Right cardiac atrium (tissue), 5 donors: ENCODE measurements around the gene ARL17A. TPM values are rescaled to one million over a fixed set of nuclear protein-coding genes. Genes with fewer than 3 reads are reported as not detected.
"Not testable (repeated sequence)": the region's sequence is repeated elsewhere in the genome, so short reads cannot be mapped to it uniquely, and the experiment has no call there.

Source experiments
- ATAC-seq, 2 donors: fragments of 200-7000 bp; cut with Tn5 transposase; one replicate each; pipeline versions ENCODE4 v1.8.0 to v1.9.1; 2020; ENCODE audit warnings: moderate library complexity in 2 of 2, mild to moderate bottlenecking in 1 of 2
- DNase-seq, 3 donors: peaks; one replicate each; pipeline ENCODE4 v3.0.0-alpha.2; 2020
- H3K27ac ChIP-seq: one replicate; pipeline ENCODE4 v1.5.1; 2013; ENCODE audit warnings: mild to moderate bottlenecking, low read length, control low read depth, moderate library complexity
- H3K27me3 ChIP-seq: one replicate; pipeline ENCODE4 v1.6.1; 2013; ENCODE audit not compliant: control insufficient read depth, insufficient read depth
- H3K4me1 ChIP-seq: one replicate; pipeline ENCODE4 v1.6.1; 2013; ENCODE audit warnings: low read length; ENCODE audit not compliant: control insufficient read depth, insufficient read depth
- H3K4me3 ChIP-seq: one replicate; pipeline ENCODE4 v1.5.1; 2013; ENCODE audit warnings: low read length, control low read depth
- H3K9me3 ChIP-seq: one replicate; pipeline ENCODE4 v1.6.1; 2013; ENCODE audit warnings: low read length; ENCODE audit not compliant: control insufficient read depth
- WGBS: extraction: QIAGEN DNeasy Blood & Tissue Kit; methylation state at CpG from one replicate; pipeline ENCODE4 v1.1.7; 2013; 5-methylcytosine and 5-hydroxymethylcytosine counted together
- intact Hi-C, 4 donors: fragments of 100-400 bp; cut with DNase I; formaldehyde crosslinking; loops; one replicate each; pipeline versions ENCODE4 v1.11.0 to v1.14.0; 2022 to 2023
- polyA plus RNA-seq: library from polyadenylated mRNA; stranded (reverse); fragments of 200-250 nt; gene quantifications from one replicate; pipeline ENCODE4 v1.2.3, GENCODE V29; 2013
- total RNA-seq, 4 donors: library from RNA; stranded (reverse); fragmentation: NEBNext Ultra II Directional; extraction: Animal tissue kit (Norgen Biotek cat#: 25700); gene quantifications; one replicate each; pipeline ENCODE4 v1.2.1, GENCODE V29; 2021
- donor health status: healthy with polysubstance abuse.
- donor health status: DM: no; HTN: yes; CAD: no.
- donor health status: DM: no; HTN: no; CAD: no.
- donor health status: DM: no; HTN: yes; CAD: no; lungs with severe emphysema.
- donor health status: DM: yes; HTN: yes; CAD: no.

ARL17A gene
- total and polyA plus RNA-seq, 5 donors = 6.3 to 16.9 (median 9.0) TPM

DNA sequence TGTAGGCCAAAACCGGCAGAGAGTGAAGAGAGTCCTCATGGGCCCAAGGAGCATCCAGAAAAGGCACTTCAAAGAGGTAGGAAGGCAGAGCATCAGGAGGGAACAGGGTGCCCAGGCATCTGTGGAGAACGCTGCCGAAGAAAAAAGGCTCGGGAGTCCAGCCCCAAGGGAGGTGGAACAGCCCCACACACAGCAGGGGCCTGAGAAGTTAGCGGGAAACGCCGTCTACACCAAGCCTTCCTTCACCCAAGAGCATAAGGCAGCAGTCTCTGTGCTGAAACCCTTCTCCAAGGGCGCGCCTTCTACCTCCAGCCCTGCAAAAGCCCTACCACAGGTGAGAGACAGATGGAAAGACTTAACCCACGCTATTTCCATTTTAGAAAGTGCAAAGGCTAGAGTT lies 30.9 kb downstream of the ARL17A start:
- ATAC-seq, H3K27ac ChIP-seq, H3K4me1 ChIP-seq, H3K4me3 ChIP-seq, H3K9me3 ChIP-seq, H3K27me3 ChIP-seq, intact Hi-C loops: not testable (repeated sequence)
- 94% methylated on average over 9 of the region's 10 CpGs for WGBS
- peak in 1 of 3 donors; percentile 19 for DNase-seq

DNA sequence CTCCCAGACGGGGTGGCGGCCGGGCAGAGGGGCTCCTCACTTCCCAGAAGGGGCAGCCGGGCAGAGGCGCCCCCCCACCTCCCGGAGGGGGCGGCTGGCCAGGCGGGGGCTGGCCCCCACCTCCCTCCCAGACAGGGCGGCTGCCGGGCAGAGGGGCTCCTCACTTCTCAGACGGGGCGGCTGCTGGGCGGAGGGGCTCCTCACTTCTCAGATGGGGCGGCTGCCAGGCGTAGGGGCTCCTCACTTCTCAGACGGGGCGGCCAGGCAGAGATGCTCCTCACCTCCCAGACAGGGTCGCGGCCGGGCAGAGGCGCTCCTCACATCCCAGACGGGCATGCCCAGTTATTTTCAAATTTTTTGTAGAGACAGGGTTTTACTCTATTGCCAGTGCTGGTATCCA lies 44.8 kb downstream of the ARL17A start:
- H3K4me1 ChIP-seq, ATAC-seq, H3K27ac ChIP-seq, intact Hi-C loops, H3K9me3 ChIP-seq, H3K27me3 ChIP-seq, H3K4me3 ChIP-seq: not testable (repeated sequence)
- peak in 2 of 3 donors; percentile 43 to 68 for DNase-seq
- WGBS = 97% methylated on average over 22 of the region's 22 CpGs

DNA sequence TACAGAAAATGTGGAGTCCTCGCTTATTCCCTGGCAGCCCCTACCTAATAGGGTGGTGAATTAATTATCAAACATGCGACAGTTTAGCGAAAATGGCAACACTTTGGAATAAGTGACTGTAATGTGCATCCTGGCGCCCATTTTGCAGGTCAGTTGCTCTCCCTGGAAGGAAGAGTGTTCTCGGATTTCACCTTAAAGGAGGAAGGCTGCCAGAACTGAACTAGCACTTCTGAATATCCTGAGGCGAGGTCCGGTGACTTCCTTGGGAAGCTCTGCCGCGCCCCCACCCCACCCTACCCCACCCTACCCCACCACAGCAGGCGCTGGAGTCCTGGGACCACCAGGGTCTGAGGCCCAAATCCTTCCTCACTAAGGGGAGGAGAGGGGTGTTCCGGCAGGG lies 67.3 kb downstream of the ARL17A start, which contains the start of gene LRRC37A2:
Gene LRRC37A2 (plus strand): TSS at position 301 of the 400 bp plus-strand sequence. CDS start 245 bp downstream, outside the sequence.
- H3K9me3 ChIP-seq, ATAC-seq, DNase-seq, H3K4me3 ChIP-seq, intact Hi-C loops, H3K27ac ChIP-seq, H3K27me3 ChIP-seq, H3K4me1 ChIP-seq: not testable (repeated sequence)
- WGBS = 95% methylated on average over 3 of the region's 11 CpGs

DNA sequence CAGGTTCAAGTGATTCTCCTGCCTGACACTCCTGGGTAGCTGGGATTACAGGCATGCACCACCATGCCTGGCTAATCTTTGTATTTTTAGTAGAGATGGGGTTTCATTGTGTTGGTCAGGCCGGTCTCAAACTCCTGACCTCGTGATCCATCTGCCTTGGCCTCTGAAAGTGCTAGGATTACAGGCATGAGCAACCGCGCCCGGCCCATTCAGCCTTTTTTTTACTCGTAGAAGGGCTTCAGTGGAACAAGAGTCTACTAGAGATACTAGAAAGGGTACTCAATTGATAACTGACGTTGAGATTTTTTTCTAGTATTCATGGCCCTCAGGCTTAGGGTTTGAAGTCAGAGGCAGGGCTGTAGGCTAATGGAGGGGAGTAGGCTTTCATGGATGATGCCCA lies 73.6 kb downstream of the ARL17A start:
- H3K9me3 ChIP-seq, H3K4me3 ChIP-seq, H3K27ac ChIP-seq, H3K4me1 ChIP-seq, H3K27me3 ChIP-seq, ATAC-seq, intact Hi-C loops: not testable (repeated sequence)
- DNase-seq = peak in 2 of 3 donors; percentile 4 to 9
- 96% methylated on average over 6 of the region's 7 CpGs for WGBS

DNA sequence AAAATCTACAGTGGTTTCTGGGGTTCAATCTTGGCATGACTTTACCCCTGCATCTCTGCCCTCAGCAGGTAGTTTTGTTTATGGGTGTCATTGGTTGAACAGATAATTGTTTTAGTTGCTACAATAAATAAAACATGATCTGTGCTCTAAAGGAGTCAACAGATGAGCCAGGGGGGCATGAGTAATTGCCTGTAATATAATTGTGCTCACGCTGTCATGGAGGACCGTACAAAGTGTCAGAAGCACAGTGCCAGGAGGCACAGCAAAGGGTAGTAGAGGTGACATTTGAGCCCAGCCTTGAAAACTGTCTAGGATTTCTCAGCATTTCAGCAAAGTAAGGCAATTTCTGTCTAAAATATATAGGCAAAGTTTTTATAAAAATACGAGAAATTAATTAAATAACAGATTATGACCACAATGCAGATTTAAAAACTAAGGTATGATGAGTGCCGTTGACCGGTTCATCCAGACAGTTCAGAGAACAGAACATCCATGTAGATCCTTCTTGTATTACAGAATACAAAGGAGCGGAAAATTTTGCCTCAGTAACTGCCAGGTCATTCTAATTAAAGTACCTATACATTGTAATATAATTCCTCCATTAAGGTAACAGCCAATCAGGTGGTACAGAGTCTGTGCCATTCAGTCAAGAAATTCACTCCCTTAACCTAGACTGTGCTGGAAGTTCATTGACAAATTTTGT lies 79.9 kb downstream of the ARL17A start:
- H3K27ac ChIP-seq, H3K4me3 ChIP-seq, H3K27me3 ChIP-seq, H3K9me3 ChIP-seq, H3K4me1 ChIP-seq, intact Hi-C loops, ATAC-seq, DNase-seq: not testable (repeated sequence)
- WGBS = no CpG with 5 or more reads among the region's 6 CpGs

DNA sequence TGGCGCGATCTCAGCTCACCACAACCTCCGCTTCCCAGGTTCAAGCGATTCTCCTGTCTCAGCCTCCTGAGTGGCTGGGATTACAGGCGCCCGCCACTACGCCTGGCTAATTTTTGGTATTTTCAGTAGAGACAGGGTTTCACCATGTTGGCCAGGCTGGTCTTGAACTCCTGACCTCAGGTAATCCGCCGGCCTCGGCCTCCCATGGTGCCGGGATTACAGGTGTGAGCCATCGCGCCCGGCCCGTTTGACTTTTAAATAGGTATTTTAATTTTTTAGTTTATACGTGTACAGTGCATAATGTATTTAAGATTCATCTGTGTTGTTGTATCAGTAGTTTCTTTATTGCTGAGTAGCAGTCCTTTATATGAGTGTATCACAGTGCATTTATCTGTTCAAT lies 87.5 kb downstream of the ARL17A start:
- H3K27ac ChIP-seq, H3K4me1 ChIP-seq, intact Hi-C loops, H3K27me3 ChIP-seq, ATAC-seq, H3K4me3 ChIP-seq, H3K9me3 ChIP-seq: not testable (repeated sequence)
- WGBS = 98% methylated on average over 11 of the region's 16 CpGs
- DNase-seq = peak in 2 of 3 donors; percentile 37 to 61

DNA sequence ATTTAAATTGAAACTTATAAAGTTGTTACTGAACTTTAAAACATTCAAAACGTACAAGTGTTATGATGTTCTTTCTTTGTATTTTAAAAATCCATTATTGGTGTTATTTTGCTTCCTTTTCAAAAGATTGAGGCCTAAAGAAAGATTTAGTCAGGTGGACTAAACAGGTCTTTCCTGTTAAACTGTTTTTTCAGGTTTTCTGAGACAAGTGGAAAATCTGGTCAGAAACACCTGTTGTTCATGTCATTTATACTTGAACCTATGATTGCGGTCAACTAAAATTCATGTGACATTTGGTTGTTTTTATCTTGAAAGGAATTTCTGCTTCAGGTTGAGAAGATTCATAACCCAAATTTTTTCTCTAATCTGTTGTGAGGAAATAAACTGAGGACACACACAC lies 98.2 kb downstream of the ARL17A start:
- H3K9me3 ChIP-seq, DNase-seq, ATAC-seq, H3K27ac ChIP-seq, H3K4me1 ChIP-seq, intact Hi-C loops, H3K4me3 ChIP-seq, H3K27me3 ChIP-seq: not testable (repeated sequence)
- WGBS = no CpG with 5 or more reads among the region's 2 CpGs

DNA sequence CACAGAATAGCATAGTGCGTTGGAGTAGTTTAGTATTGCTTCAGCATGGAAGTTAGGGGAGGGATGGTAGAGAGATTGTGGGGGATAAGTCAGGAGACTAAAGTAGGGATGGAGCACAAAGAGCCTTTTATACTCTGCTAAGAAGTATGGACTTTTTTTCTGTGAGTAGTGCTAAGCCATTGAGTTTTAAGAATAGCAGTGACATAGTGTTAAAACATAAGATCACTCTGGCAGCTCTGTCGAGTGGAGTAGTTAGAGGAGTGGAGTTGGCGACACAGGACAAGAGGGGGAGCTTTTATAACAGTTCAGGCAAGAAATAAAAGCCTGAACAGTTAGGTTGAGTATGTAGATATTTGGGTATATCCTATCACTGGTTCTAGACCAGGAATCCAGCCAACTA lies 100.7 kb downstream of the ARL17A start:
- H3K4me1 ChIP-seq, H3K9me3 ChIP-seq, H3K27ac ChIP-seq, intact Hi-C loops, H3K4me3 ChIP-seq, DNase-seq, H3K27me3 ChIP-seq: not testable (repeated sequence)
- ATAC-seq = peak in 1 of 2 donors; percentile 14
- no CpG with 5 or more reads among the region's 3 CpGs for WGBS

DNA sequence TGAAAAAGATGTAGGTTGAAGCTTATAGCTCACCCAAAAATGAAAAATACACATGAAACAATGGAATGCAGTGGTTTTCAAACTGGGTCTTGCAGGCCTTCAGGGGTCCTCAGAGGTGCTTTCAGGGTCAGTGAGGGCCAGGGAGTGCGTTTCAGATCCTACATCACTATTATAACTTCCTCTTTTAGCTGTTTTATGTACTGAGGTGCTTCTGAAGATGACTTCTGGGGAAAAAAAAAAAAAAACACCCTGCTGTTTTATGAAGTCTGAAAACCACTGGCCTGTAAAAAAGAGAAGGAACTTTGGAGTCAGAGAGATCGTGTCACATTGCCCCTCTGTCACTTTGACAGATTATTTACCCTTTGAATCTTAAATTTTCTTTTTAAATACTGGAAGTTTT lies 103.9 kb downstream of the ARL17A start:
- WGBS = 90% methylated on average over 1 of the region's 2 CpGs
- H3K27ac ChIP-seq, H3K4me3 ChIP-seq, ATAC-seq, H3K4me1 ChIP-seq, H3K9me3 ChIP-seq, H3K27me3 ChIP-seq, intact Hi-C loops, DNase-seq: not testable (repeated sequence)

DNA sequence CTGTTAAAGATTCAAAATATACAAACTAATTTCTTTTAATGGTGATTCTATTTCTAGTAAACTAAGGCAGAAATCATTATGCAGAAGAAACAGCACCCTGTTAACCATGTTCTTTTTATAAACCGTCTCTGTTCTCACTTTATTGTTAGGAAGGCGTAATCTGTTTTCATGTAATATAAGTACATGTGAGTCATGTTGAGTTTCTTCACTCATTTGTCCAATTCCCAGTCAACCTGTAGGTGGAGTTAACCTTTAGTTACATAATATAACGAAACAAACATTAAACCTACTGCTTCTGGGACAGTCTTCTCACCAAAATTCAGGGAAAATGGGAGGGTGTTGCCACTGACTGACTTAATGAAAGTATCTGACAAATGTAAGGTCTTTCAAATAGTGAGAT lies 105.0 kb downstream of the ARL17A start:
- H3K27me3 ChIP-seq, ATAC-seq, H3K4me1 ChIP-seq, H3K9me3 ChIP-seq, DNase-seq, intact Hi-C loops, H3K4me3 ChIP-seq, H3K27ac ChIP-seq: not testable (repeated sequence)
- WGBS = 94% methylated on average over 1 of the region's 3 CpGs

DNA sequence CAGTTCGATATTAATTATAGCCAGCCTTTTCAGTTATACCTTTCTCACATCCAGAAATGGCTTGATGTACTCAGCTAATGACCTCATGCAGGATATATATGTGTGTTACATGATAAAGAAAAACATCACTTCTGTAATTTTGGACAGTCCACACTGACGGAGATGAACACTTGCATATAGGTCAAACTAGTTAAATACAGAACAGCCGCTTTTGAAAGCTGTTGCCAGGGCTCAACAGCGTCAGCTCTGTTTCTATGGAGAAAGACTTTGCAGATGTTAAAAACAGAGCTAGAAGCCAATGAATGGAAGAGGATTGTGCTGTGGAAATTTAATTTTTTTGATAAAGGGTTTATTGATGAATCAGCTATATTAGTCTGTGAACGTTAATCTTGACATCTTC lies 111.9 kb downstream of the ARL17A start:
- H3K4me1 ChIP-seq, H3K4me3 ChIP-seq, ATAC-seq, DNase-seq, H3K27ac ChIP-seq, H3K9me3 ChIP-seq, H3K27me3 ChIP-seq, intact Hi-C loops: not testable (repeated sequence)
- 78% methylated on average over 3 of the region's 5 CpGs for WGBS
